Ishikawa (cell line): ENCODE measurements around the gene WNT7A.

Source experiments
- CEBPB ChIP-seq: IDR thresholded peaks from 2 replicates; pipeline ENCODE4 v1.6.1; 2012
- CREB1 ChIP-seq: IDR thresholded peaks from 2 replicates; pipeline ENCODE4 v1.6.1; 2012; ENCODE audit warnings: low read depth
- EGR1 ChIP-seq: IDR thresholded peaks from 2 replicates; pipeline ENCODE4 v1.6.1; 2012
- EP300 ChIP-seq: IDR thresholded peaks from 2 replicates; pipeline ENCODE4 v1.6.1; 2012; ENCODE audit warnings: borderline replicate concordance
- FOXM1 ChIP-seq: IDR thresholded peaks from 2 replicates; pipeline ENCODE4 v1.6.1; 2012; ENCODE audit warnings: low read depth, borderline replicate concordance
- MAX ChIP-seq: IDR thresholded peaks from 2 replicates; pipeline ENCODE4 v1.6.1; 2012
- RAD21 ChIP-seq: IDR thresholded peaks from 2 replicates; pipeline ENCODE4 v1.6.1; 2012; ENCODE audit warnings: low read depth
- REST ChIP-seq: IDR thresholded peaks from 2 replicates; pipeline ENCODE4 v1.6.1; 2012; ENCODE audit warnings: low read depth, mild to moderate bottlenecking
- TAF1 ChIP-seq: IDR thresholded peaks from 2 replicates; pipeline ENCODE4 v1.6.1; 2012; ENCODE audit warnings: low read depth, mild to moderate bottlenecking
- TCF12 ChIP-seq: IDR thresholded peaks from 2 replicates; pipeline ENCODE4 v1.6.1; 2012; ENCODE audit warnings: low read depth
- USF1 ChIP-seq: IDR thresholded peaks from 2 replicates; pipeline ENCODE4 v1.6.1; 2012
- YY1 ChIP-seq: IDR thresholded peaks from 2 replicates; pipeline ENCODE4 v1.6.1; 2012; ENCODE audit warnings: low read depth
- ZBTB7A ChIP-seq: IDR thresholded peaks from 2 replicates; pipeline ENCODE4 v1.6.1; 2012; ENCODE audit warnings: low read depth

- TF ChIP-seq EGR1 (no peak), MAX (no peak), CEBPB (no peak), ZBTB7A (no peak), TAF1 (no peak), RAD21 (no peak), USF1 (no peak), CREB1 (no peak), YY1 (no peak), EP300 (no peak), TCF12 (no peak), FOXM1 (no peak), REST (no peak)
Observed at GRCh38 chr3:13876451-13877100, 3.3 kb downstream of the WNT7A start.
